LNCAP (cell line): ENCODE data around the gene PTMA.

ENCODE experiments used
- TF ChIP-seq, protein P1 (sequence below): fragments of 450-650 bp; IDR thresholded peaks from 2 replicates; pipeline ENCODE4 v1.5.1; 2017; ENCODE audit warnings: mild to moderate bottlenecking

The PTMA gene

DNA sequence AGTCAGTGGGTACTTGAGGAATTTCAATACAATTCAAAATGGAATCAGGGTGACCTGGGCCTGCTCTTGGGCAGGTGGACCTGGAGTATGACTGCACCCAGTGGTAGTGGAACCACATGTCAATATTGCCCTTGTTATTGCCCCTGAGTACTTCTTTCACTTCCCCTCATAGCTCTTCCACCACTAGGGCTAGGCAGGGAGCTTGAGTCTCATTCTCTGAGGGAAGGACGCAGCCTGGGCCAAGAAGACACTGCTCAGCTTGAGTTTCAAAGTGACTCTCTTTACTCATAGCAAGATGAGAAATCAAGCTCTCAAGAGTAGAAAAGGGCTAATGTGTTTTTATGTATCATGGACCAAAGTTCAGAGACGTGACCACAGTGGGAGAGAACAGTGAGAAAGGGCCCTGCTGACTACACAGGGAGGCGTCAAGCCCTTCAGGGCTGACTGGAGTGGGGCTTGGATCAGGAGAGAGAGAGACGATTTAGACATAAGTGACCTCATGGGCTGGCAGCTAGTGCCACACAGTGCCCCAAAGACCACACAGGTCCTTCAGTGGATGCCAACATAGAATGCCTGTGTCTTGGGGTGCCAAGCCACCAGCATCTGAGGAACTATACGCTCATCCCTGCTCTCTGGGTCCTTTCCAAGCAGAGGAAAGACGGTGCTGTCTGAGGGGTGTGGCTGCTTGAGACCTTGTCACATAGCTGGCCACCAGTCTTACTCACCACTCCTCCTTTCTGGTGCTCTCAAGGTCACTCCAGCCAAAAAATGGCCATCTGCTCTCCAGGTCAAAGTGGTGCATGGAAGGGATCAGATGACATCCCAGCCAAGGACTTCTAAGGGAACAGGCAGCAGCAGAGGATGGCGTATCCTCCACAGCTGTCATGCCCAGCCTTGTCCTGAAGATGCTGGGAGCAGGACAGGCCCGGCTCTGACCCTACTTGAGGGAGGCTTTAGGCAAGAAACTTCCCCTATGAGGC is 13.0 kb downstream of the PTMA start:
- TF ChIP-seq, protein P1, sequence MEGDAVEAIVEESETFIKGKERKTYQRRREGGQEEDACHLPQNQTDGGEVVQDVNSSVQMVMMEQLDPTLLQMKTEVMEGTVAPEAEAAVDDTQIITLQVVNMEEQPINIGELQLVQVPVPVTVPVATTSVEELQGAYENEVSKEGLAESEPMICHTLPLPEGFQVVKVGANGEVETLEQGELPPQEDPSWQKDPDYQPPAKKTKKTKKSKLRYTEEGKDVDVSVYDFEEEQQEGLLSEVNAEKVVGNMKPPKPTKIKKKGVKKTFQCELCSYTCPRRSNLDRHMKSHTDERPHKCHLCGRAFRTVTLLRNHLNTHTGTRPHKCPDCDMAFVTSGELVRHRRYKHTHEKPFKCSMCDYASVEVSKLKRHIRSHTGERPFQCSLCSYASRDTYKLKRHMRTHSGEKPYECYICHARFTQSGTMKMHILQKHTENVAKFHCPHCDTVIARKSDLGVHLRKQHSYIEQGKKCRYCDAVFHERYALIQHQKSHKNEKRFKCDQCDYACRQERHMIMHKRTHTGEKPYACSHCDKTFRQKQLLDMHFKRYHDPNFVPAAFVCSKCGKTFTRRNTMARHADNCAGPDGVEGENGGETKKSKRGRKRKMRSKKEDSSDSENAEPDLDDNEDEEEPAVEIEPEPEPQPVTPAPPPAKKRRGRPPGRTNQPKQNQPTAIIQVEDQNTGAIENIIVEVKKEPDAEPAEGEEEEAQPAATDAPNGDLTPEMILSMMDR, result no peak

DNA sequence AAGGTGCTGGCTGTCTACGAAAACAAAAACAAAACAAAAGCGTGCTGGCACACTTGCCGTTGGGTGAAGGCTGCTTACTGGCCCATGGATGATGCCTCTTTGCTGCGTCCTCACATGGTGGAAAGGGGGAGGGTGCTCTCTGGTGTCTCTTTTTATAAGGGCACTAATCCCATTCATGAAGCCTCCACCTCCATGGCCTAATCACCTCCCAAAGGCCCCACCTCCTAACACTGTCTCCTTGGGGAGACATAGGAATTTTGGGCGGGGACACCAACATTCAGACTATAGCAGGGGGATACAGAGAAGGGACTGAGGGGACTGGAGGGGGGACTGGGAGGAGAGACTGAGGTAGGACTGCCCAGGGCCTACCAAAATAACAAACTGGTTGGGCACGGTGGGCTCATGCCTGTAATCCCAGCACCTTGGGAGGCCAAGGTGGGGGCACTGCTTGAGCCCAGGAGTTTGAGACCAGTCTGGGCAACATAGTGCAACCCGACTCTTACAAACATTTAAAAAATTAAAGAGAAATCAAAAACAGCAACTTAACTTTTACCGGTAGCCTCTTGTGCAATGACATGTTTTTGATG is 14.5 kb downstream of the PTMA start:
- TF ChIP-seq, protein P1, result no peak

DNA sequence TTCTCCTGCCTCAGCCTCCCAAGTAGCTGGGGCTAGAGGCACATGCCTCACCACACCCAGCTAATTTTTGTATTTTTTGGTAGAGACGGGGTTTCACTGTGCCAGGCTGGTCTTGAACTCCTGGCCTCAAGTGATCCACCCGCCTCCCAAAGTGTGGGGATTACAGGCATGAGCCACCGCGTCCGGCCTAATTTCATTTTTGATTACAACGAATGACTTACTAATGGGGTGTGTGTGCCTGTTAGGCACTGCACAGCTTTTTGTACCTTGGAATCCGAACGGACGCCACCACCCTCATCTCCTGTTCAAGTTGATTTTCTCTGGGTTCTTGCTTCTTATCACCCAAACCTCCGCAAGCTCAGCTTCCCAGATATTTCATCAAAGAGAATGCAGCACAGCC is 17.2 kb downstream of the PTMA start:
- TF ChIP-seq, protein P1, result no peak

DNA sequence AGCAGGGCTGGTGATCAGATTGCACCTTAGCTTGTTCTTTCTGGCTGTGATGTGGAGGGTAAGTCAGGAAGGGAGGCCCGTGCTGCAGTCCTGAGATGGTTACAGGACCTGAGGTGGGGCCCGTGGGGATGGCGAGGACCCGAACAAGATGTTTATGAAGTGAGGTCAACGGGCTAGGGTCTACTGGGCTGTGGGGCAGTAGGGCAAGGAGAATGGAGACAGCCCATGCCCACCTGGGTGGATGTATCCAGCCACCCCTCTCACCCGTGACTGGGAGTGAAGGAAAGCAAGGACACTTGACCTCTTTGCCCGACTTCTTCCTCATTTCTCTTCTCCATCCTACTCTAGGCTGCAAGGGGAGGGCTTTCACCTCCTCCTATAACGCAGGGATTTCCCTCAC is 18.0 kb downstream of the PTMA start:
- TF ChIP-seq, protein P1, result no peak

DNA sequence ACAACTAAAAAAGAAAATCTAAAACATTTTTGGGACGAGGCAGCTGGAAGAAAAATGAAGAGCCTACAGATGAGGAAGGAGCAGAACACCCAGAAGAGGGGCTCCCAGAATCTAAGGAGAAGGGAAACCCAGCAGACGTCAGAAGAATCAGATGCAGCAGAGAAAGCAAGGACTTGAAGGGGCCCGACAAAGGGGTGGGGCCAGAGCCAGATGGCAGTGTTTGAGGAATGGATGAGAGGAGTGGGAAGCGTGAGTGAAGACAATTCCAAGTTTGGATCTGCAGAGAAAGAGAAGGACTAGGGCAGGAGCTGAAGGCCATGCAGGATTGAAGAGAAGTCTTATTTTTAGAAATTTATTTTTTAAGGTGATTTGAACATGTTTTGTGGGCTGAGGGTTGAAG is 19.3 kb downstream of the PTMA start:
- TF ChIP-seq, protein P1, result no peak

DNA sequence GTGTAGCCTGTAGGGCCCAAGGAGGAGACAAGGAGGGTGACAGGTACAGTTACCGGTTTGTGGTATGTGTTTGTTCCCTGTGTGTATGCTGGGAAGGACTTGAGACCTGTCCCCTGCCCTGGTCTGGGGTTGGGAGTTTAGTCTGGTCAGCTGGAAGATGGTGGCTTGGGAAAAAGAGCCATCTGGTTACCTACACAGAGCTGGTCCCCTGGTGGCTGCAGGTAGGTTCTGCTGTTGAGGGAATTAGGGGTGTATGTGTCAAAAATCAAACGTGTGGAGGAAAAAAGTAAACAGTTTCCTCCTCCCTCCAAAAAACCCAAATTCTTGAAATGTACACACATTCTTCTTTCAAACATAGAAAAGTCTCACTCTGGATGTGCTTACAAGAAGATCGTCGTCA is 24.3 kb downstream of the PTMA start:
- TF ChIP-seq, protein P1, result no peak

DNA sequence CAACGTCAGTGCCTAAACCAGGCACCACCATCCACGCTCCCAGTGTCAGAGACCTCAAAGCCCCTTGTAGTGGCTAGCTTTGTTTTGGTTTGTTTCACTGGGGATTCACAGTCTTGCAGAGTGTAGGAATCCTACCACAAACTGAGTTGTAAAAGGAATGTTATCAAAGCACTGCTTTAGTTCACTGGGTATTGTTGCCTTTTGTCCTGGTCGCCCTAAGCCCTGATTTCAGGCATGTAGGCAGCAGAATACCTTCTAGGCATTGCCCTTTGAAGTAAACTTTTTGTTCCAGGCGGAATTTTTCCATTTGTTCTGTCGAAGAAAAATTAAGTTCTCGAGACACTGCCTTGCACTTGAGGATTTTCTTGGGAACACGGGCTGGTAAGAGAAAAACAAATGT is 29.4 kb downstream of the PTMA start:
- TF ChIP-seq, protein P1, result no peak
